Mesenchymal stem cell (in vitro differentiated cells and primary cell): ENCODE results near the gene FOXA3.
"Not testable (repeated sequence)": the region's sequence is repeated elsewhere in the genome, so short reads cannot be mapped to it uniquely, and the experiment has no call there.

ENCODE experiments used
- DNase-seq: peaks from one replicate; pipeline ENCODE4 v3.0.0-alpha.2; 2013
- H2AFZ ChIP-seq: one replicate; pipeline ENCODE4 v1.6.1; 2013; ENCODE audit warnings: low read depth, mild to moderate bottlenecking, control low read depth, inconsistent platforms, low read length, moderate library complexity
- H2AK5ac ChIP-seq: 2 replicates; pipeline ENCODE4 v1.6.1; 2013; ENCODE audit warnings: low read length, moderate library complexity, mild to moderate bottlenecking, inconsistent platforms; ENCODE audit not compliant: severe bottlenecking
- H2BK120ac ChIP-seq: one replicate; pipeline ENCODE4 v1.6.1; 2013; ENCODE audit warnings: low read depth, mild to moderate bottlenecking, inconsistent platforms, low read length, moderate library complexity
- H2BK12ac ChIP-seq, 2 experiments: one replicate each; pipeline ENCODE4 v1.6.1; 2013; ENCODE audit warnings: inconsistent platforms in 2 of 2, low read length in 2 of 2, mild to moderate bottlenecking in 2 of 2, moderate library complexity in 2 of 2, control low read depth in 1 of 2
- H2BK15ac ChIP-seq: one replicate; pipeline ENCODE4 v1.6.1; 2013; ENCODE audit warnings: mild to moderate bottlenecking, low read depth, inconsistent platforms; ENCODE audit not compliant: poor library complexity, severe bottlenecking
- H2BK5ac ChIP-seq: 2 replicates; pipeline ENCODE4 v1.6.1; 2013; ENCODE audit warnings: low read depth, mild to moderate bottlenecking, low read length, control low read depth, inconsistent platforms; ENCODE audit not compliant: poor library complexity, severe bottlenecking
- H3K14ac ChIP-seq, 2 experiments: one replicate each; pipeline ENCODE4 v1.6.1; 2013; ENCODE audit warnings: inconsistent platforms in 2 of 2, low read length in 2 of 2, control low read depth in 1 of 2, mild to moderate bottlenecking in 1 of 2, moderate library complexity in 1 of 2
- H3K18ac ChIP-seq, 2 experiments: one replicate each; pipeline ENCODE4 v1.6.1; 2013; ENCODE audit warnings: inconsistent platforms in 2 of 2, low read length in 2 of 2, control low read depth in 1 of 2, low read depth in 1 of 2, mild to moderate bottlenecking in 1 of 2
- H3K23ac ChIP-seq, 2 experiments: one replicate each; pipeline ENCODE4 v1.6.1; 2013; ENCODE audit warnings: inconsistent platforms in 2 of 2, low read length in 2 of 2, mild to moderate bottlenecking in 2 of 2, moderate library complexity in 2 of 2, control low read depth in 1 of 2
- H3K27ac ChIP-seq: 2 replicates; pipeline ENCODE4 v1.5.1; 2013; ENCODE audit warnings: mild to moderate bottlenecking, moderate library complexity, low read length, control low read depth, inconsistent platforms; ENCODE audit not compliant: poor library complexity, severe bottlenecking
- H3K27me3 ChIP-seq, 2 experiments: 2 replicates each; pipeline versions ENCODE4 v1.6.1 to v1.7.0; 2013; ENCODE audit warnings: low read length in 2 of 2, mild to moderate bottlenecking in 2 of 2, moderate library complexity in 2 of 2, control low read depth in 1 of 2, inconsistent platforms in 1 of 2; ENCODE audit not compliant: control insufficient read depth in 1 of 2, insufficient read depth in 1 of 2
- H3K36me3 ChIP-seq, 2 experiments: 2 replicates each; pipeline versions ENCODE4 v1.6.1 to v1.7.0; 2013; ENCODE audit warnings: low read length in 2 of 2, control low read depth in 1 of 2, inconsistent platforms in 1 of 2, low read depth in 1 of 2, mild to moderate bottlenecking in 1 of 2; ENCODE audit not compliant: insufficient read depth in 2 of 2, control insufficient read depth in 1 of 2
- H3K4ac ChIP-seq, 2 experiments: one replicate each; pipeline ENCODE4 v1.6.1; 2013; ENCODE audit warnings: inconsistent platforms in 2 of 2, low read length in 2 of 2, mild to moderate bottlenecking in 2 of 2, moderate library complexity in 2 of 2, control low read depth in 1 of 2, low read depth in 1 of 2
- H3K4me1 ChIP-seq: 2 replicates; pipeline ENCODE4 v1.6.1; 2013; ENCODE audit warnings: low read depth, low read length, control low read depth; ENCODE audit not compliant: control insufficient read depth, insufficient read depth
- H3K4me2 ChIP-seq: 2 replicates; pipeline ENCODE4 v1.6.1; 2013; ENCODE audit warnings: low read length, mild to moderate bottlenecking, inconsistent platforms; ENCODE audit not compliant: poor library complexity, severe bottlenecking
- H3K4me3 ChIP-seq, 2 experiments: 2 replicates each; pipeline versions ENCODE4 v1.5.1 to v1.7.0; 2013; ENCODE audit warnings: low read length in 2 of 2, mild to moderate bottlenecking in 2 of 2, control low read depth in 1 of 2, low read depth in 1 of 2; ENCODE audit not compliant: insufficient read depth in 1 of 2
- H3K79me1 ChIP-seq: replicated peaks from 2 replicates; pipeline ENCODE4 v1.6.1; 2013; ENCODE audit warnings: mild to moderate bottlenecking, control low read depth, low read length, inconsistent platforms; ENCODE audit not compliant: poor library complexity, severe bottlenecking
- H3K9ac ChIP-seq: 2 replicates; pipeline ENCODE4 v1.7.0; 2013; ENCODE audit warnings: mild to moderate bottlenecking, low read length, moderate library complexity
- H3K9me3 ChIP-seq: 2 replicates; pipeline ENCODE4 v1.7.0; 2013; ENCODE audit warnings: mild to moderate bottlenecking, low read length; ENCODE audit not compliant: control insufficient read depth
- H4K8ac ChIP-seq: one replicate; pipeline ENCODE4 v1.6.1; 2013; ENCODE audit warnings: inconsistent platforms, mild to moderate bottlenecking, low read length, moderate library complexity
- H4K91ac ChIP-seq: one replicate; pipeline ENCODE4 v1.6.1; 2013; ENCODE audit warnings: mild to moderate bottlenecking, low read length, inconsistent platforms
- WGBS: methylation state at CpG from one replicate; pipeline ENCODE4 v1.1.7; 2013; ENCODE audit warnings: mixed read lengths; 5-methylcytosine and 5-hydroxymethylcytosine counted together

Gene FOXA3

GRCh38 chr19:45895983-45896599, 32.0 kb downstream of the FOXA3 start:
- H4K8ac ChIP-seq, H2AFZ ChIP-seq, H3K27ac ChIP-seq, H3K4me1 ChIP-seq, H2BK15ac ChIP-seq, H2AK5ac ChIP-seq, H3K18ac ChIP-seq, H3K4me3 ChIP-seq, H3K9me3 ChIP-seq, H4K91ac ChIP-seq, H3K9ac ChIP-seq, H3K23ac ChIP-seq, H3K4ac ChIP-seq, H3K4me2 ChIP-seq, H3K27me3 ChIP-seq, H3K14ac ChIP-seq, H2BK12ac ChIP-seq, H2BK120ac ChIP-seq, DNase-seq, H2BK5ac ChIP-seq: not testable (repeated sequence)
- 96% methylated on average over 8 of the region's 12 CpGs for WGBS
- Histone ChIP-seq H3K36me3 (peaks cover 48 to 57% of the 10 kb centered on the region in 2 experiments), H3K79me1 (peaks cover 30% of the 10 kb centered on the region)

GRCh38 chr19:45897261-45897812, 33.2 kb downstream of the FOXA3 start:
- no peaks in the 10 kb centered on the region for H3K9me3 ChIP-seq
- H3K79me1 ChIP-seq, result peaks cover 31% of the 10 kb centered on the region
- H2BK12ac ChIP-seq, result no peak overlapping the region
- no peak overlapping the region for H3K4ac ChIP-seq
- H2BK5ac ChIP-seq, result no peak overlapping the region
- WGBS, result 97% methylated on average over 8 of the region's 8 CpGs
- no peak overlapping the region for H3K23ac ChIP-seq
- no peak overlapping the region for H3K18ac ChIP-seq
- H3K4me1 ChIP-seq, result peaks cover 10% of the 10 kb centered on the region
- H3K36me3 ChIP-seq, result peaks cover 44 to 47% of the 10 kb centered on the region in 2 experiments
- H2AK5ac ChIP-seq, result no peak overlapping the region
- no peak overlapping the region for H3K9ac ChIP-seq
- no peak overlapping the region for H3K4me3 ChIP-seq
- H4K8ac ChIP-seq, result no peak overlapping the region
- H2BK15ac ChIP-seq, result no peak overlapping the region
- DNase-seq, result no peak
- H4K91ac ChIP-seq, result no peak overlapping the region
- H2AFZ ChIP-seq, result no peak overlapping the region
- H3K4me2 ChIP-seq, result no peak overlapping the region
- no peak overlapping the region for H2BK120ac ChIP-seq
- no peak overlapping the region for H3K14ac ChIP-seq
- H3K27me3 ChIP-seq, result no peaks in the 10 kb centered on the region
- H3K27ac ChIP-seq, result no peak overlapping the region

- Histone ChIP-seq H2BK12ac (no peak overlapping the region), H2AFZ (no peak overlapping the region), H2AK5ac (no peak overlapping the region), H4K8ac (no peak overlapping the region), H3K4ac (no peak overlapping the region), H3K4me1 (peaks cover 14% of the 10 kb centered on the region), H3K9ac (no peak overlapping the region), H3K79me1 (peaks cover 28% of the 10 kb centered on the region), H2BK5ac (no peak overlapping the region), H2BK15ac (no peak overlapping the region), H3K23ac (no peak overlapping the region), H3K36me3 (peaks cover 43 to 44% of the 10 kb centered on the region in 2 experiments), H3K14ac (no peak overlapping the region), H3K27me3 (no peaks in the 10 kb centered on the region), H2BK120ac (no peak overlapping the region), H3K27ac (no peak overlapping the region), H3K18ac (no peak overlapping the region), H3K4me3 (no peak overlapping the region), H4K91ac (no peak overlapping the region), H3K4me2 (no peak overlapping the region), H3K9me3 (no peaks in the 10 kb centered on the region)
- DNase-seq, result no peak
- WGBS, result 100% methylated on average over 5 of the region's 7 CpGs
Observed at GRCh38 chr19:45899253-45899652, 35.1 kb downstream of the FOXA3 start.

- no peak overlapping the region for H3K4ac ChIP-seq
- H2BK12ac ChIP-seq, result no peak overlapping the region
- H2BK5ac ChIP-seq, result no peak overlapping the region
- no peak overlapping the region for H3K14ac ChIP-seq
- peaks cover 14% of the 10 kb centered on the region for H3K4me1 ChIP-seq
- no peak overlapping the region for H4K8ac ChIP-seq
- no peak overlapping the region for H3K4me2 ChIP-seq
- peaks cover 39 to 41% of the 10 kb centered on the region in 2 experiments for H3K36me3 ChIP-seq
- no peak overlapping the region for H3K18ac ChIP-seq
- H3K9me3 ChIP-seq, result no peaks in the 10 kb centered on the region
- no peak overlapping the region for H3K27ac ChIP-seq
- 91% methylated on average over 4 of the region's 4 CpGs for WGBS
- H2BK120ac ChIP-seq, result no peak overlapping the region
- no peak overlapping the region for H3K23ac ChIP-seq
- no peak overlapping the region for H3K4me3 ChIP-seq
- DNase-seq, result no peak
- no peak overlapping the region for H2BK15ac ChIP-seq
- peaks cover 27% of the 10 kb centered on the region for H3K79me1 ChIP-seq
- H3K27me3 ChIP-seq, result no peaks in the 10 kb centered on the region
- no peak overlapping the region for H4K91ac ChIP-seq
- no peak overlapping the region for H2AK5ac ChIP-seq
- H3K9ac ChIP-seq, result no peak overlapping the region
- no peak overlapping the region for H2AFZ ChIP-seq
Observed at GRCh38 chr19:45899919-45900589, 35.9 kb downstream of the FOXA3 start.
